HepG2 (cell line): Measurements from ENCODE around the gene WASF1. TPM values are rescaled to one million over a fixed set of nuclear protein-coding genes. Genes with fewer than 3 reads are reported as not detected.

Experiments
- ATAC-seq: fragments of 200-7000 bp; cut with Tn5 transposase; 3 replicates; pipeline ENCODE4 v1.9.1; 2020; ENCODE audit warnings: mild to moderate bottlenecking, moderate library complexity
- BruUV-seq: library from RNA; stranded (reverse); fragments of 400-500 nt; replicated peaks from 2 replicates; lab custom pipeline; 2021; lab: Mats Ljungman, UMichigan
- CTCF ChIA-PET: fragments of 300-600 bp; formaldehyde crosslinking; extraction: SDS; loops from one replicate; lab custom pipeline; 2021; ENCODE audit warnings: low total read pairs, inconsistent platforms, low intra/inter-chr PET ratio; lab: Yijun Ruan, JAX
- POLR2A ChIA-PET: fragments of 350-600 bp; sonication (Branson Sonifier 250); formaldehyde crosslinking; loops from one replicate; lab custom pipeline; 2020; ENCODE audit warnings: antibody characterized with exemption, inconsistent platforms; lab: Yijun Ruan, JAX
- DNase-seq: peaks from one replicate; pipeline ENCODE4 v3.0.0-alpha.2; 2015; ENCODE audit warnings: low spot score
- FAIRE-seq: peaks from 3 replicates; lab custom pipeline; 2011; peaks lifted over from hg19 to GRCh38; lab: Jason Lieb, UNC
- H2AFZ ChIP-seq: one replicate; pipeline ENCODE4 v1.6.1; 2011; ENCODE audit warnings: low read length, inconsistent platforms
- H3K27ac ChIP-seq: fragments of 300-600 bp; 3 replicates; pipeline ENCODE4 v1.8.0; 2011; ENCODE audit warnings: mixed run types, mild to moderate bottlenecking, mixed read lengths, low read length, inconsistent platforms; ENCODE audit not compliant: insufficient read depth; ENCODE audit errors: extremely low read length
- H3K27me3 ChIP-seq, 2 experiments: fragments of 200-600 bp in 1 of 2; 2 replicates in 1 of 2; 3 replicates in 1 of 2; pipeline versions ENCODE4 v1.6.0 to v1.8.0; 2011; ENCODE audit warnings: low read length in 2 of 2, mild to moderate bottlenecking in 2 of 2, moderate library complexity in 2 of 2, inconsistent platforms in 1 of 2; ENCODE audit not compliant: insufficient read depth in 2 of 2, control insufficient read depth in 1 of 2
- H3K36me3 ChIP-seq, 2 experiments: fragments of 200-600 bp in 1 of 2; replicated peaks in 1 of 2; 2 replicates in 1 of 2; 3 replicates in 1 of 2; pipeline versions ENCODE4 v1.5.1 to v1.8.0; 2011; ENCODE audit warnings: low read length in 2 of 2, inconsistent platforms in 1 of 2; ENCODE audit not compliant: insufficient read depth in 2 of 2, control insufficient read depth in 1 of 2
- H3K4me1 ChIP-seq: 2 replicates; pipeline ENCODE4 v1.5.1; 2012; ENCODE audit warnings: low read length, inconsistent platforms; ENCODE audit not compliant: insufficient read depth
- H3K4me2 ChIP-seq: 2 replicates; pipeline ENCODE4 v1.6.0; 2011; ENCODE audit warnings: low read depth, low read length, inconsistent platforms
- H3K4me3 ChIP-seq, 3 experiments: fragments of 200-600 bp in 1 of 3; sonication (generic), shearing (Covaris generic) in 1 of 3; replicated peaks in 1 of 3; 2 replicates each; pipeline ENCODE4 v1.5.1; 2011 to 2016; ENCODE audit warnings: low read length in 3 of 3, inconsistent platforms in 2 of 3, low read depth in 2 of 3, mild to moderate bottlenecking in 2 of 3, control low read depth in 1 of 3, mixed read lengths in 1 of 3; ENCODE audit not compliant: insufficient read depth in 1 of 3
- H3K79me2 ChIP-seq: one replicate; pipeline ENCODE4 v1.6.1; 2011; ENCODE audit warnings: low read length, inconsistent platforms; ENCODE audit not compliant: insufficient read depth
- H3K9ac ChIP-seq: 2 replicates; pipeline ENCODE4 v1.6.0; 2011; ENCODE audit warnings: mild to moderate bottlenecking, low read depth, low read length, inconsistent platforms; ENCODE audit not compliant: insufficient read depth
- H3K9me3 ChIP-seq: 2 replicates; pipeline ENCODE4 v1.5.1; 2012; ENCODE audit warnings: mild to moderate bottlenecking, low read length
- H4K20me1 ChIP-seq: 2 replicates; pipeline ENCODE4 v1.6.0; 2011; ENCODE audit warnings: inconsistent platforms, mild to moderate bottlenecking, low read length, moderate library complexity; ENCODE audit not compliant: insufficient read depth
- ARNT2 ChIP-seq: sonication (generic); formaldehyde crosslinking; IDR thresholded peaks from 2 replicates; pipeline ENCODE4 v1.8.0; 2022; ENCODE audit warnings: mild to moderate bottlenecking, low read depth, missing genetic modification reagents, moderate library complexity
- BHLHE40 ChIP-seq: IDR thresholded peaks from 2 replicates; pipeline ENCODE4 v1.6.1; 2011; ENCODE audit warnings: low read length, improper control_type of control experiment
- NFIB ChIP-seq: sonication (generic); formaldehyde crosslinking; IDR thresholded peaks from 2 replicates; pipeline ENCODE4 v1.9.0; 2021; ENCODE audit warnings: missing genetic modification reagents, mild to moderate bottlenecking, borderline replicate concordance
- NFYB ChIP-seq: sonication (generic); formaldehyde crosslinking; IDR thresholded peaks from 2 replicates; pipeline ENCODE4 v1.4.0; 2020; ENCODE audit warnings: missing genetic modification reagents
- NR1H2 ChIP-seq: sonication (generic); formaldehyde crosslinking; IDR thresholded peaks from 2 replicates; pipeline ENCODE4 v1.8.1; 2022; ENCODE audit warnings: low read depth, missing genetic modification reagents, borderline replicate concordance
- POLR2AphosphoS5 ChIP-seq: IDR thresholded peaks from 2 replicates; pipeline ENCODE4 v1.6.1; 2012; ENCODE audit warnings: low read depth, low read length
- ZBTB20 ChIP-seq: sonication (generic); formaldehyde crosslinking; IDR thresholded peaks from 2 replicates; pipeline ENCODE4 v1.8.1; 2023; ENCODE audit warnings: missing genetic modification reagents, low read depth, mild to moderate bottlenecking, borderline replicate concordance
- ZNF329 ChIP-seq: sonication (generic); formaldehyde crosslinking; IDR thresholded peaks from 2 replicates; pipeline ENCODE4 v1.9.0; 2021; ENCODE audit warnings: low read depth, mild to moderate bottlenecking, missing genetic modification reagents
- ZNF34 ChIP-seq: sonication (generic); formaldehyde crosslinking; IDR thresholded peaks from 2 replicates; pipeline ENCODE4 v1.4.0; 2020; ENCODE audit warnings: mild to moderate bottlenecking, missing genetic modification reagents, borderline replicate concordance
- ZNF546 ChIP-seq: sonication (generic); formaldehyde crosslinking; conservative IDR thresholded peaks from 2 replicates; pipeline ENCODE4 v1.8.1; 2023; ENCODE audit warnings: mild to moderate bottlenecking, missing genetic modification reagents
- WGBS: methylation state at CpG from one replicate; pipeline ENCODE4 v1.1.6; 2017; ENCODE audit warnings: low lambda C conversion rate; 5-methylcytosine and 5-hydroxymethylcytosine counted together
- in situ Hi-C: cut with HindIII; loops from 2 replicates; pipeline ENCODE4 v1.10.0; 2017; ENCODE audit warnings: low pct_unique_long_range_greater_than_20kb; ENCODE audit not compliant: extremely low pct_ligation_motif_present
- intact Hi-C: fragments of 100-400 bp; cut with micrococcal nuclease; formaldehyde crosslinking; loops from one replicate; pipeline ENCODE4 v1.10.0; 2022; ENCODE audit not compliant: unreplicated experiment
- polyA plus RNA-seq, 8 experiments: library from polyadenylated mRNA; depleted of rRNA in 3 of 8; stranded (reverse) in 7 of 8; unstranded in 1 of 8; fragments of >200 nt; fragmentation: Illumina TruSeq in 4 of 8; extraction: Trizol in 4 of 8; gene quantifications; 2 replicates each; pipeline versions ENCODE4 v1.2.1 to v1.2.3, GENCODE V29; 2011 to 2016; ENCODE audit warnings: low read depth in 4 of 8, missing spikeins in 1 of 8, mixed read lengths in 1 of 8; ENCODE audit not compliant: insufficient read depth in 1 of 8
- total RNA-seq, 5 experiments: library from RNA; depleted of rRNA; stranded (reverse); fragments of >200 nt; fragmentation: Illumina TruSeq; extraction: Trizol; gene quantifications; 2 replicates each; pipeline ENCODE4 v1.2.3, GENCODE V29; 2016; ENCODE audit warnings: low read depth in 1 of 5
- TF ChIP-seq, protein P1 (sequence below): sonication (generic); formaldehyde crosslinking; IDR thresholded peaks from 2 replicates; pipeline ENCODE4 v1.8.0; 2022; ENCODE audit warnings: mild to moderate bottlenecking, missing genetic modification reagents, borderline replicate concordance
- TF ChIP-seq, protein P2 (sequence below): sonication (generic); formaldehyde crosslinking; IDR thresholded peaks from 2 replicates; pipeline ENCODE4 v1.4.0; 2020; ENCODE audit warnings: missing genetic modification reagents
- TF ChIP-seq, protein P3 (sequence below): IDR thresholded peaks from 2 replicates; pipeline ENCODE4 v1.6.1; 2012; ENCODE audit warnings: inconsistent platforms
- TF ChIP-seq, protein P4 (sequence below): sonication (generic); formaldehyde crosslinking; conservative IDR thresholded peaks from 2 replicates; pipeline ENCODE4 v1.8.0; 2022; ENCODE audit warnings: missing genetic modification reagents
- TF ChIP-seq, protein P5 (sequence below): sonication (generic); formaldehyde crosslinking; IDR thresholded peaks from 2 replicates; pipeline ENCODE4 v1.4.0; 2020; ENCODE audit warnings: missing genetic modification reagents

Gene WASF1
- total and polyA plus RNA-seq, 2 of the 13 experiments (the other 11 are each of a cell fraction or from before 2014, with no cell fraction given), result 8.5 to 17.3 TPM

DNA sequence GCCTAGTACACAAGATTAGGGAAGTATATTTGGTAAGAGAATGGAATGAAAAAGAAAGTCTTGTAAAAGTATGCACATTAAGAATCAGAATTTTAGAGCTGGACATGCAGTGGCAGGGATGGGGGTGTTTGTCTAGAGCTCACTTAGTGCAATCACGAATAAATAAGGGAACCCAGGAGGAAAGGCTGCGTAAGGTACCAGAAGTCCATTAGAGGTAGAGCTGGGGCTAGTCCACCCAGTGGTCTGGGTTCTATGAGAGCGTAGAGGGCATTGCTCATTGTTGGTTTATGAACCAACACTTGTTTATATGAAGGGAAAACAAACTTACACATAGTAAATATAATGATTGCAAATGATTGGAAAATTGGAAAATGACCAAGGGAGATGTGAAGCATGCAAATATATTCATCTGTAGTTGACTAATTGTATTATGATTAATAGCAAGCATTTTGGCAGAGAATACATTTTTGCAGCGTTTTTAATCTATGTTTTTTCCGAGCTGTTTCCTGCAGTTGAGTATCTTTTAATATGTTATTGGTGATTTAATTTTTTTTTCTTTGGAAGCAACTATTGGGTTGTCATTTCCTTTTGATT is 3.9 kb upstream of the WASF1 start:
- Histone ChIP-seq H3K36me3 (no peaks in the 10 kb centered on the region; a peak in 1 of 5 replicates), H3K4me3 (no peak overlapping the region), H3K9ac (no peak overlapping the region), H3K27ac (no peak overlapping the region), H2AFZ (no peak overlapping the region), H3K4me2 (peak overlapping the region; percentile 87), H3K79me2 (peaks cover 83% of the 10 kb centered on the region), H4K20me1 (peaks cover 3% of the 10 kb centered on the region; the same call in 1 of the 2 replicates)
- in situ Hi-C loops (no loop called here), intact Hi-C loops (no loop called here)
- DNase-seq (no peak), ATAC-seq (no peak), FAIRE-seq (no peak)
- CTCF ChIA-PET, result no interaction called here
- no TSS peak for BruUV-seq
- TF ChIP-seq ZNF34 (CRISPR knock-in tag) (no peak), BHLHE40 (no peak), ZNF546 (no peak), ZNF329 (no peak), NFYB (CRISPR knock-in tag) (no peak), NFIB (no peak), POLR2AphosphoS5 (no peak), NR1H2 (no peak), ARNT2 (CRISPR knock-in tag) (no peak), ZBTB20 (CRISPR knock-in tag) (no peak)
- TF ChIP-seq, protein P1, sequence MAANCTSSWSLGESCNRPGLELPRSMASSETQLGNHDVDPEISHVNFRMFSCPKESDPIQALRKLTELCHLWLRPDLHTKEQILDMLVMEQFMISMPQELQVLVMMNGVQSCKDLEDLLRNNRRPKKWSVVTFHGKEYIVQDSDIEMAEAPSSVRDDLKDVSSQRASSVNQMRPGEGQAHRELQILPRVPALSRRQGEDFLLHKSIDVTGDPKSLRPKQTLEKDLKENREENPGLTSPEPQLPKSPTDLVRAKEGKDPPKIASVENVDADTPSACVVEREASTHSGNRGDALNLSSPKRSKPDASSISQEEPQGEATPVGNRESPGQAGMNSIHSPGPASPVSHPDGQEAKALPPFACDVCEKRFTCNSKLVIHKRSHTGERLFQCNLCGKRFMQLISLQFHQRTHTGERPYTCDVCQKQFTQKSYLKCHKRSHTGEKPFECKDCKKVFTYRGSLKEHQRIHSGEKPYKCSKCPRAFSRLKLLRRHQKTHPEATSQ (CRISPR knock-in tag), result no peak
- TF ChIP-seq, protein P2, sequence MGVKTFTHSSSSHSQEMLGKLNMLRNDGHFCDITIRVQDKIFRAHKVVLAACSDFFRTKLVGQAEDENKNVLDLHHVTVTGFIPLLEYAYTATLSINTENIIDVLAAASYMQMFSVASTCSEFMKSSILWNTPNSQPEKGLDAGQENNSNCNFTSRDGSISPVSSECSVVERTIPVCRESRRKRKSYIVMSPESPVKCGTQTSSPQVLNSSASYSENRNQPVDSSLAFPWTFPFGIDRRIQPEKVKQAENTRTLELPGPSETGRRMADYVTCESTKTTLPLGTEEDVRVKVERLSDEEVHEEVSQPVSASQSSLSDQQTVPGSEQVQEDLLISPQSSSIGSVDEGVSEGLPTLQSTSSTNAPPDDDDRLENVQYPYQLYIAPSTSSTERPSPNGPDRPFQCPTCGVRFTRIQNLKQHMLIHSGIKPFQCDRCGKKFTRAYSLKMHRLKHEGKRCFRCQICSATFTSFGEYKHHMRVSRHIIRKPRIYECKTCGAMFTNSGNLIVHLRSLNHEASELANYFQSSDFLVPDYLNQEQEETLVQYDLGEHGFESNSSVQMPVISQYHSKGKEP, result no peak
- TF ChIP-seq, protein P3, sequence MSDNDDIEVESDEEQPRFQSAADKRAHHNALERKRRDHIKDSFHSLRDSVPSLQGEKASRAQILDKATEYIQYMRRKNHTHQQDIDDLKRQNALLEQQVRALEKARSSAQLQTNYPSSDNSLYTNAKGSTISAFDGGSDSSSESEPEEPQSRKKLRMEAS, result no peak
- TF ChIP-seq, protein P4, sequence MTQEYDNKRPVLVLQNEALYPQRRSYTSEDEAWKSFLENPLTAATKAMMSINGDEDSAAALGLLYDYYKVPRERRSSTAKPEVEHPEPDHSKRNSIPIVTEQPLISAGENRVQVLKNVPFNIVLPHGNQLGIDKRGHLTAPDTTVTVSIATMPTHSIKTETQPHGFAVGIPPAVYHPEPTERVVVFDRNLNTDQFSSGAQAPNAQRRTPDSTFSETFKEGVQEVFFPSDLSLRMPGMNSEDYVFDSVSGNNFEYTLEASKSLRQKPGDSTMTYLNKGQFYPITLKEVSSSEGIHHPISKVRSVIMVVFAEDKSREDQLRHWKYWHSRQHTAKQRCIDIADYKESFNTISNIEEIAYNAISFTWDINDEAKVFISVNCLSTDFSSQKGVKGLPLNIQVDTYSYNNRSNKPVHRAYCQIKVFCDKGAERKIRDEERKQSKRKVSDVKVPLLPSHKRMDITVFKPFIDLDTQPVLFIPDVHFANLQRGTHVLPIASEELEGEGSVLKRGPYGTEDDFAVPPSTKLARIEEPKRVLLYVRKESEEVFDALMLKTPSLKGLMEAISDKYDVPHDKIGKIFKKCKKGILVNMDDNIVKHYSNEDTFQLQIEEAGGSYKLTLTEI, result no peak
- TF ChIP-seq, protein P5, sequence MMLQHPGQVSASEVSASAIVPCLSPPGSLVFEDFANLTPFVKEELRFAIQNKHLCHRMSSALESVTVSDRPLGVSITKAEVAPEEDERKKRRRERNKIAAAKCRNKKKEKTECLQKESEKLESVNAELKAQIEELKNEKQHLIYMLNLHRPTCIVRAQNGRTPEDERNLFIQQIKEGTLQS (CRISPR knock-in tag), result no peak
- TF ChIP-seq, all 625 proteins: peak for 0
- Histone ChIP-seq H3K27me3 (peaks cover 0 to 3% of the 10 kb centered on the region in 2 experiments; a peak in 1 of 5 replicates), H3K9me3 (no peaks in the 10 kb centered on the region), H3K4me1 (peaks cover 40% of the 10 kb centered on the region)
- WGBS, result 94% methylated on average over 5 of the region's 5 CpGs
- POLR2A ChIA-PET, result no interaction called here
